Measurements from ENCODE around the gene SYT5. TPM values are rescaled to one million over a fixed set of nuclear protein-coding genes. Genes with fewer than 3 reads are reported as not detected.

The SYT5 gene
- total RNA-seq, 1 experiment from 2014 or later = not detected

GRCh38 chr19:55136399-55137102 is 43.5 kb downstream of the SYT5 start:
- Mint-ChIP-seq H3K9me3 (ENCODE audit: unreplicated experiment) (no peaks in the 10 kb centered on the region), H3K36me3 (ENCODE audit: insufficient read depth, unreplicated experiment) (no peaks in the 10 kb centered on the region), H3K4me3 (ENCODE audit: unreplicated experiment) (no peak overlapping the region), H3K27ac (ENCODE audit: unreplicated experiment) (no peak overlapping the region), H3K4me1 (ENCODE audit: low read depth, unreplicated experiment) (no peaks in the 10 kb centered on the region), H3K27me3 (ENCODE audit: insufficient read depth, unreplicated experiment) (no peaks in the 10 kb centered on the region)
- TF ChIP-seq, protein P1, sequence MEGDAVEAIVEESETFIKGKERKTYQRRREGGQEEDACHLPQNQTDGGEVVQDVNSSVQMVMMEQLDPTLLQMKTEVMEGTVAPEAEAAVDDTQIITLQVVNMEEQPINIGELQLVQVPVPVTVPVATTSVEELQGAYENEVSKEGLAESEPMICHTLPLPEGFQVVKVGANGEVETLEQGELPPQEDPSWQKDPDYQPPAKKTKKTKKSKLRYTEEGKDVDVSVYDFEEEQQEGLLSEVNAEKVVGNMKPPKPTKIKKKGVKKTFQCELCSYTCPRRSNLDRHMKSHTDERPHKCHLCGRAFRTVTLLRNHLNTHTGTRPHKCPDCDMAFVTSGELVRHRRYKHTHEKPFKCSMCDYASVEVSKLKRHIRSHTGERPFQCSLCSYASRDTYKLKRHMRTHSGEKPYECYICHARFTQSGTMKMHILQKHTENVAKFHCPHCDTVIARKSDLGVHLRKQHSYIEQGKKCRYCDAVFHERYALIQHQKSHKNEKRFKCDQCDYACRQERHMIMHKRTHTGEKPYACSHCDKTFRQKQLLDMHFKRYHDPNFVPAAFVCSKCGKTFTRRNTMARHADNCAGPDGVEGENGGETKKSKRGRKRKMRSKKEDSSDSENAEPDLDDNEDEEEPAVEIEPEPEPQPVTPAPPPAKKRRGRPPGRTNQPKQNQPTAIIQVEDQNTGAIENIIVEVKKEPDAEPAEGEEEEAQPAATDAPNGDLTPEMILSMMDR (IDR thresholded peaks at IDR 0.05; ENCODE audit: insufficient read depth in 1 of 2, low read depth in 1 of 2, low read length in 1 of 2, severe bottlenecking in 1 of 2, unreplicated experiment in 1 of 2) = no peak
- Histone ChIP-seq H3K4me1 (0 out of 2 replicates have a peak, but pooled peaks cover 3% of the 10 kb centered on the region), H3K27me3 (replicated peaks; ENCODE audit: control insufficient read depth, insufficient read depth, low read length) (no peaks in the 10 kb centered on the region), H3K9me3 (no peaks in the 10 kb centered on the region), H3K4me3 (ENCODE audit: low read depth, low read length) (no peak overlapping the region), H3K36me3 (ENCODE audit: control insufficient read depth, insufficient read depth, low read length) (no peaks in the 10 kb centered on the region)
- BruUV-seq (replicated peaks) = no TSS peak
- CTCF ChIA-PET = interaction anchor here (0.5 to 1.1 kb wide), 2 partner anchors 10 to 24 kb away, joined by 3 to 4 read pairs; no protein-coding TSS in a partner anchor
- POLR2A ChIA-PET = no interaction called here
- intact Hi-C loops (cut with micrococcal nuclease; ENCODE audit: unreplicated experiment) = no loop called here
- DNase-seq = no peak

- BruUV-seq (replicated peaks) = no TSS peak
- CTCF ChIA-PET = no interaction called here
- H3K9me3 ChIP-seq = no peaks in the 10 kb centered on the region
- H3K4me3 ChIP-seq (ENCODE audit: low read depth, low read length) = no peak overlapping the region
- H3K4me1 ChIP-seq = 0 out of 2 replicates have a peak, but pooled peaks cover 3% of the 10 kb centered on the region
- H3K36me3 ChIP-seq (ENCODE audit: control insufficient read depth, insufficient read depth, low read length) = no peaks in the 10 kb centered on the region
- H3K27me3 ChIP-seq (replicated peaks; ENCODE audit: control insufficient read depth, insufficient read depth, low read length) = no peaks in the 10 kb centered on the region
- no peak for DNase-seq
- no peaks in the 10 kb centered on the region for H3K4me1 Mint-ChIP-seq (ENCODE audit: low read depth, unreplicated experiment)
- POLR2A ChIA-PET = interaction anchor here (0.6 kb wide), 1 partner anchor 58 kb away, joined by 10 read pairs; no protein-coding TSS in a partner anchor
- TF ChIP-seq, protein P1 (IDR thresholded peaks at IDR 0.05; ENCODE audit: insufficient read depth in 1 of 2, low read depth in 1 of 2, low read length in 1 of 2, severe bottlenecking in 1 of 2, unreplicated experiment in 1 of 2) = no peak
- no peak overlapping the region for H3K27ac Mint-ChIP-seq (ENCODE audit: unreplicated experiment)
- H3K27me3 Mint-ChIP-seq (ENCODE audit: insufficient read depth, unreplicated experiment) = no peaks in the 10 kb centered on the region
- H3K9me3 Mint-ChIP-seq (ENCODE audit: unreplicated experiment) = no peaks in the 10 kb centered on the region
- no peaks in the 10 kb centered on the region for H3K36me3 Mint-ChIP-seq (ENCODE audit: insufficient read depth, unreplicated experiment)
- intact Hi-C loops (cut with micrococcal nuclease; ENCODE audit: unreplicated experiment) = no loop called here
- no peak overlapping the region for H3K4me3 Mint-ChIP-seq (ENCODE audit: unreplicated experiment)
Observed at GRCh38 chr19:55134736-55135135, 45.4 kb downstream of the SYT5 start.

DNA sequence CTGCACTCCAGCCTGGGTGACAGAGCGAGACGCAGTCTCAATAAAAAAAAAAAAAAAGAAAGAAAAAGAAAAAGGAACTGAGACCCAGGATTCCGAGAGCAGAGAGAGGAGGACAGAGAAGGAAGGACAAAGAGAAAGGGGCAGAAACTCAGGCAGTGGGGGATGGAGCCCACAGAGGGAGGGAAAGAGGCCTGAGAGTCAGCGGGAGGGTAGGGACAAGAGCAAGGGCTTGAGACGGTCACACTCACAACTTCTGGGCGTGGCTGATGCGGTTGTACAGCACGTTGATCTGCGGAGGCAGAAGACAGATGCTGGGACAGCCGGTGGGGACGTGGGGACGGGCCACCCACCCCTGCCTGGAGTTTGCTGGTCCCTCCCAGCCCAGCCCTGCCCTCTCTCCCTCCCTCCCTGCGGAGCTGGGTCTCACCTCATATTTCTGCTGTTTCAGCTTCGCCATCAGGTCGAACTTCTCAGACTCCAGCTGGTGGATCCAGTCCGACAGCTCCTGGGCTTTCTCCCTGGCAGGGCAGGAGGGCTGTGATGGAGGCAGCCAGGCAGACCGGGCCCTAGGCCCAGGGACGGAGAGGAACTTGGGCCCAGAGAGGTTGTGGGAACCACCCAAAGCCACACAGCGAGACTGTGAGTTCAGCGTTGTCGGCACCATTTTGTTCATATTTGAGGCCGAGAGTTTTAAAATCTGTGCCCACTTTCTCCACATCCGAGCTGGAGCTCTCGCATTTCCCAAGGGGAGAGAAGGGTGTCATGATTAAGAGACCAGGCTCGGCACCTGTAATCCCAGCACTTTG is 46.2 kb downstream of the SYT5 start:
- no peaks in the 10 kb centered on the region for H3K27me3 ChIP-seq (replicated peaks; ENCODE audit: control insufficient read depth, insufficient read depth, low read length)
- H3K9me3 Mint-ChIP-seq (ENCODE audit: unreplicated experiment) = no peaks in the 10 kb centered on the region

More for the DNA sequence above, 46.2 kb downstream of the SYT5 start:
- CTCF ChIA-PET = interaction anchor here (1.4 kb wide), 1 partner anchor 45 kb away, joined by 16 read pairs; no protein-coding TSS in a partner anchor
- TF ChIP-seq, protein P1 (IDR thresholded peaks at IDR 0.05; ENCODE audit: insufficient read depth in 1 of 2, low read depth in 1 of 2, low read length in 1 of 2, severe bottlenecking in 1 of 2, unreplicated experiment in 1 of 2) = no peak
- Histone ChIP-seq H3K36me3 (ENCODE audit: control insufficient read depth, insufficient read depth, low read length) (no peaks in the 10 kb centered on the region), H3K4me3 (ENCODE audit: low read depth, low read length) (no peak overlapping the region), H3K4me1 (0 out of 2 replicates have a peak, but pooled peaks cover 3% of the 10 kb centered on the region), H3K9me3 (no peaks in the 10 kb centered on the region)
- Mint-ChIP-seq H3K27ac (ENCODE audit: unreplicated experiment) (peak overlapping the region; percentile 29), H3K4me1 (ENCODE audit: low read depth, unreplicated experiment) (no peaks in the 10 kb centered on the region), H3K27me3 (ENCODE audit: insufficient read depth, unreplicated experiment) (no peaks in the 10 kb centered on the region), H3K4me3 (ENCODE audit: unreplicated experiment) (no peak overlapping the region), H3K36me3 (ENCODE audit: insufficient read depth, unreplicated experiment) (no peaks in the 10 kb centered on the region)
- POLR2A ChIA-PET = no interaction called here
- intact Hi-C loops (cut with micrococcal nuclease; ENCODE audit: unreplicated experiment) = loop anchor here (2.0 kb wide), 1 partner anchor 45 kb away; no protein-coding TSS in a partner anchor
- BruUV-seq (replicated peaks) = no TSS peak
- peak in 1 of 2 experiments; percentile 19 for DNase-seq
